Loucy (cell line): ENCODE results near the gene CEP41.

Source experiments
- EZH2phosphoT487 ChIP-seq: fragments of 200-600 bp; IDR thresholded peaks from 2 replicates; pipeline ENCODE4 v1.6.1; 2018; ENCODE audit warnings: antibody characterized with exemption, mild to moderate bottlenecking, moderate library complexity, borderline replicate concordance
- TF ChIP-seq, protein P1 (sequence below): fragments of 200-600 bp; sonication (generic); conservative IDR thresholded peaks from 2 replicates; pipeline ENCODE4 v1.5.1; 2014; ENCODE audit warnings: mild to moderate bottlenecking, antibody characterized with exemption, low read length

DNA sequence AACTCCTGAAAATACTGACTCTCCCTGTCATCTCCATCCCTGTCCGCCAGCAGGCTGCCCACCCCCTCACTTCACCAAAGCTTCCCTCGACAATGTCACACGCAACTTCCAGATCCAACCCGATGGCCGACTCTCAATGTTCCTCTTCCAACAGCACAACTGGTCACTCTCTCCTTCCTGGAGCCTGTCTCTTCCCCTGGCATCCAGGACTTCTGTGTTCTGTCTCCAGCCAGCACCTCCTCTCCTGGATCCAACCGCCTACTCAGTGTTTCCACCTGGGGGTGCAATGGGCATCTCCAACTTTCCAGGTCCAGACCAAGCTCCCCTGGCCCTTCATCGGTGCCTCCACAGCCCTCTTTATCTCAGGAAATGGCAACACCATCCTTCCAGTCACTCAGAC, 87.6 kb downstream of the CEP41 start:
- TF ChIP-seq, protein P1, sequence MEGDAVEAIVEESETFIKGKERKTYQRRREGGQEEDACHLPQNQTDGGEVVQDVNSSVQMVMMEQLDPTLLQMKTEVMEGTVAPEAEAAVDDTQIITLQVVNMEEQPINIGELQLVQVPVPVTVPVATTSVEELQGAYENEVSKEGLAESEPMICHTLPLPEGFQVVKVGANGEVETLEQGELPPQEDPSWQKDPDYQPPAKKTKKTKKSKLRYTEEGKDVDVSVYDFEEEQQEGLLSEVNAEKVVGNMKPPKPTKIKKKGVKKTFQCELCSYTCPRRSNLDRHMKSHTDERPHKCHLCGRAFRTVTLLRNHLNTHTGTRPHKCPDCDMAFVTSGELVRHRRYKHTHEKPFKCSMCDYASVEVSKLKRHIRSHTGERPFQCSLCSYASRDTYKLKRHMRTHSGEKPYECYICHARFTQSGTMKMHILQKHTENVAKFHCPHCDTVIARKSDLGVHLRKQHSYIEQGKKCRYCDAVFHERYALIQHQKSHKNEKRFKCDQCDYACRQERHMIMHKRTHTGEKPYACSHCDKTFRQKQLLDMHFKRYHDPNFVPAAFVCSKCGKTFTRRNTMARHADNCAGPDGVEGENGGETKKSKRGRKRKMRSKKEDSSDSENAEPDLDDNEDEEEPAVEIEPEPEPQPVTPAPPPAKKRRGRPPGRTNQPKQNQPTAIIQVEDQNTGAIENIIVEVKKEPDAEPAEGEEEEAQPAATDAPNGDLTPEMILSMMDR, result no peak
- TF ChIP-seq EZH2phosphoT487, result no peak
